HT-29 (cell line): Measurements from ENCODE around the gene MEGF9. TPM values are rescaled to one million over a fixed set of nuclear protein-coding genes. Genes with fewer than 3 reads are reported as not detected.
A peak's percentile ranks its signal among the peaks of the same experiment; 100 is the strongest.

ENCODE experiments used
- DNase-seq: peaks from one replicate; pipeline ENCODE4 v3.0.0-alpha.2; 2015; ENCODE audit warnings: low spot score
- total RNA-seq: library from RNA; depleted of rRNA; stranded (reverse); fragments of >200 nt; shearing (Covaris generic); gene quantifications from 2 replicates; pipeline ENCODE4 v1.2.3, GENCODE V29; 2014

Gene MEGF9
- total RNA-seq, 1 experiment from 2014 or later = 2.4 TPM

- DNase-seq = no peak
These were observed 7.1 kb downstream of the MEGF9 start for GRCh38 chr9:120707170-120707569.

GRCh38 chr9:120705174-120705573 is 9.1 kb downstream of the MEGF9 start:
- DNase-seq = no peak

DNA sequence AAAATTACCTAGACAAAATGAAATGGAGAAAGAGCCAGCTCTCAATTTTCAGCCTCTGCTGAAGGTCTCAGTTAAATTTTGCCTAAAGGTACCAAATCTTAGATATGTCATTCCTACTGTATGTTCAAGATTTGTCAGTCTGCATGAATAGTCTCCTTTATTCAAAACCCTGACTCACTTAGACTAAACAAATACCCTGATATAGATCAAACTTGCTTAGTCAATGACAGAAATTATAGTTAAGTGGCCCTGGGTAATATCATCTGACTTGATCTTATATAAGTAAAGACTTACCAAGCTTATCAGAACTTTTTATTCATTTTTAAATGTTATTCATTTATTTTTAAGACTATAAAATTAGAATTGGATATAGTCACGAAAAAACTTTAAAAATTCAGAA is 12.2 kb downstream of the MEGF9 start:
- no peak for DNase-seq

GRCh38 chr9:120701248-120701647 is 13.0 kb downstream of the MEGF9 start:
- DNase-seq = no peak

DNA sequence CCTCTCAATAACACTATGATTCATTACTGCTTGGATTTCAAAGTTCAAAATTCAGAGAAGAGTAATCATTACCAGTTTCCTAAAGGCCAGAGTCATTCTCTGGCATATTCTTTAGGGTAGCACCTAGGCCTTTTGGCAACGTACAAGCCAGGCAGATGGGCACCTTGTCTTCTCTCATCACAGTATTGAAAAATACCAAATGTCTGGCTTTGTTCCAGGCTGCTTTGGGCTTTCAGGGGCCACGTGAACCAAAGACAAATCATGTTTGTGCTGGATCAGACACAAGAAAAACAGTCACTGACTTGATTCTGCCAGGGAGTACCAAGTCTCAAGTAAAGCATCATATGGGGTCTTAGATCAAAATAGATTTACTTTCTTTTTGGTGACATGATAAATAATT is 15.5 kb downstream of the MEGF9 start:
- no peak for DNase-seq

- DNase-seq = no peak
These were observed 16.8 kb downstream of the MEGF9 start for GRCh38 chr9:120697448-120697847.

- no peak for DNase-seq
These were observed 17.6 kb downstream of the MEGF9 start for GRCh38 chr9:120696551-120697230.

DNA sequence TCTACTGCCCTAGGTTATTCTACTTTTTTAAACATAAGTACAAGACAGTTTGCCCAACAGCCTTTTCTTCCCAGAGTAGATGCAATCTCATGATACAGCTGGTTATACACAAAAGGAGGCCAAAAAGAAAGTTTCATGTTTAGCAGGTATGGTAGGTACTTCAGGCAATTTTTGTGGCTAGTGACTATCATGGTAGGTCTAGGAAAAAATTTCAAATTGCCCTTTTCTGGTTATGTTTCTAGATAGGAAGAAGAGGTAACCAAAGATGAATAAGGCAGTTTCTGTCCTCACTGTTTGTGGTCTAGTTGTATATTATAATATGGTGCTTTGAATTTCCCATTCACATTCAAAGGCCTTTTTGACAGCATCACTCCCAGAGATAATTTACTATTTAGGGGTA is 19.7 kb downstream of the MEGF9 start:
- DNase-seq = no peak

DNA sequence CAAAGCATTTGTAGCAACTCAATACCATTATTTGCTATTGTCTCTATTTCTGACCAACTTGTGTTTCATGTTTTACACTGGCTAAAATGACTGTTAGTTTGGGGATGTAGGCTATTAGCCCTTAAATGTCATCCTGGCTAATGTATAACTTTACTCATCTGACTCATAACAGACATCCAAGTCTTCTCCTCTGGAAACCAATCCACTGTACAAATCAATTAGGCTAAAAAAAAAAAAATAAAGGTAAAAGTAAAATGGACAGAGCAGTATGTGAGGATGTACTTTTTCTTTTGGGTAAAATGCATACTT is 20.6 kb downstream of the MEGF9 start:
- no peak for DNase-seq

DNA sequence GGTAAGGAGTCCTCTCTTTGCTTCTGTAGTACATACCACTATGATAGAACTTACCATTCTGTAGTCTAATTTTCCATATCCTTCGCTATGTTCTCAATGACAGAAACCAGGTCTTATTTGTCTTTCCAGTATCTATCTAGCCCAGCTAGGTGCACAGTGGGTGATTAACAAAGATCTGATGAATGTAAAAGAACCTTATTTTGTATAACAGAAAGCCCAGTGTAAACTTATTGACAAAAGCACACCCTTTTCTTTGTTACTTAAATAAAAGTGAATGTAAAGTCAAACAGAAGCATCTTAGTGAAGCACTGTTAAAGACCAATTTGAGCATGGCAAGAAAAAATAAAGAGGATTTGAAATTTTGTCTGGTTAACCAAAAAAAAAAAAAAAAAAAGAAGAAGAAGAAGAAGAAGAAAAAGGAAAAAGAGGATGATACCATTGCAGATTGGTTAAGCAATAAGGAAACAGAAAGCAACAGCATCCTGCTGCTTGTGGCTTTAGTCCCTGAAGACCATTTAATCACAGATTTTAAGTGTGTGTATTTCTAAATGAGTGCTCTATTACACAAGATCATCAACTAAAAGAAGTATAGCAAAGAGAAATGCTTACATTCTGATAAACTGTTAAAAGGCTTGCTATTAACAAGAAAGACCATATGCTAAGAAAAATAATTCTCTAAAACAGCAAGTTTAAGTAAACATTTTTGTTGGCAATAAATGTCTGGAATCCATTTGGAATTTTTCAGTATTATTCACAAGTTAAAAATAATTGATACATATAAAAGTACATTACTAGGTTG is 21.2 kb downstream of the MEGF9 start:
- DNase-seq = no peak

- DNase-seq = no peak
These were observed 23.9 kb downstream of the MEGF9 start for GRCh38 chr9:120690372-120690771.

DNA sequence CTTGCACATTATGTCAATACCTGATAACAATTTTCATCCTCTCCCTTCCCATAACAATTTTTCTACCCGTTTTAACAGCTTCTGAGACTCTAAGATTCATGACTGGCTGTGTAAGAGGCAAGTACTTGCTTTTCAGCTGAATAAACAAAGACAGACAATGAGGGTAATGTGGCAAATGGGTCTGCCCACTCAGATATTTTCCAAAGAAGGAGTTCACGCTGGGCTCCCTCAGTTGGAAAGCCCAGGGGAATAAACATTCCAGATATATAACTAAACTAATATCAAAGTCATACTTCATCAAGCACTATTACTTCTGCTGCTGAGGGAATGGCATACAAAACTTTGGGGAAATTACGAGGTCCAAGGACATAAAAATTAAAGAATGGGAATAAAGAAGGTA is 24.4 kb downstream of the MEGF9 start:
- no peak for DNase-seq

- no peak for DNase-seq
These were observed 25.5 kb downstream of the MEGF9 start for GRCh38 chr9:120688758-120689157.

DNA sequence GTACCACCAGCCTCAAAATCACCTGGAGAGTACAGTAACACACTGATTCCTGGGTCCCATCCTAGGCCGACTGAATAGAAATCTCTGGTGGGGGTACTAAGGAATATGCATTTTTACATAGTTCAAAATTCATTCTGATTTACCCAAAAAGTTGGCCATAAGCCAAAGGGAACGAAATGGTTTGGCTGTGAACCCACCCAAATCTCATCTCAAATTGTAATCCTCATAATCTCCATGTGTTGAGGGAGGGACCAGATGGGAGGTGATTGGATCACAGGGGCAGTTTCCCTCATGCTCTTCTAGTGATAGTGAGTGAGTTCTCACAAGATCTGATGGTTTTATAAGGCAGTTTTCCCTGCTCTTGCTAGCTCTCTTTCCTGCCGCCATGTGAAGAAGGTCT is 31.1 kb downstream of the MEGF9 start:
- no peak for DNase-seq

GRCh38 chr9:120681121-120681520 is 33.1 kb downstream of the MEGF9 start:
- no peak for DNase-seq

GRCh38 chr9:120680579-120680978 is 33.7 kb downstream of the MEGF9 start:
- DNase-seq = no peak

DNA sequence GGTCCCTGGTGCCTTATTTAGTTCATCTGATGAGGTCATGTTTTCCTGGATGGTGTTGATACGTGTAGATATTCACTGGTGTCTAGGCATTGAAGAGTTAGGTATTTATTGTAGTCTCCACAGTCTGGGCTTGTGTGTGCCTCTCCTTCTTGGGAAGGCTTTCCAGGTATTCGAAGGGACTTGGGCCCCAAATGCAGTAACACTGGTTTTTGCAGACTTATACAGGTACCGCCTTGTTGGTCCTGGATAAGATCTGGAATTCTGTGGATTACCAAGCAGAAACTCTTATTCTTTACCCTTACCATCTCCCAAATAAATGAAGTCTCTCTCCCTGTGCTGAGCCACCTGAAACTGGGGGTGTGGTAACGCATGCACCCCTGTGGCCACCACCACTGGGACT is 34.1 kb downstream of the MEGF9 start:
- no peak for DNase-seq

DNA sequence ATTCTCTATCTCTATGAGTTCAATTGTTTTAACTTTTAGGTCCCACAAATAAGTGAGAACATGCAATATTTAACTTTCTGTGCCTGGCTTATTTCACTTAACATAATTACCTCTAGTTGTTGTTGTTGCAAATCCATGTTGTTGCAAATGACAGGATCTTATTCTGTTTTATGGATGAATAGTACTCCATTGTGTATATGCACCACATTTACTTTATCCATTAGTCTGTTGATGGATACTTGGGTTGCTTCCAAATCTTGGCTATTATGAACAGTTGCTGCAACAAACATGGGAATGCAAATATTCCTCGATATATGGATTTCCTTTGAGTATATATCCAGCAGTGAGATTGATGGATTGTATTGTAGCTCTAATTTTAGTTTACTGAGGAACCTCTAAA is 36.3 kb downstream of the MEGF9 start:
- no peak for DNase-seq

GRCh38 chr9:120676767-120677402 is 37.4 kb downstream of the MEGF9 start:
- no peak for DNase-seq

DNA sequence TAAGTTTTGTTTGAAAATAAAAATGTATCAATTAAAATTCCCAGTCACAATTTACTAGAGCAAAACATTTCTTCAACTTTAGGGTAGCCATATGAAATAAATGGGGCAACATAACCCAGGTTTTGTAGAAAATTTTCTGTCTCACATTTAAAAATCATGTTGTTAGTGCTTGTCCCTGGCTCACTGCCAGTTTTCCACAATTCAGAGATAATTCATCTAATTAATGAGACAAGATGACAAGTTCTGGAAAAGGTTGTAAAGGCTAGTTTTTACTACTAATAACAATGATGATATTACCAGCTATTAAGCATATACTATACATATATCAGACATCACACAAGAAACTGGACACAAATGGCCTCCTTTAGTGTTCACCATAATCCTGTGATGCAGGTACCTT is 45.9 kb downstream of the MEGF9 start:
- DNase-seq = peak; percentile 6

GRCh38 chr9:120663950-120664349 is 50.3 kb downstream of the MEGF9 start:
- no peak for DNase-seq

- no peak for DNase-seq
These were observed 50.9 kb downstream of the MEGF9 start for GRCh38 chr9:120663380-120663779.

GRCh38 chr9:120662513-120662912 is 51.8 kb downstream of the MEGF9 start:
- no peak for DNase-seq
